ENCODE results near the gene PIP5K1B.

DNA sequence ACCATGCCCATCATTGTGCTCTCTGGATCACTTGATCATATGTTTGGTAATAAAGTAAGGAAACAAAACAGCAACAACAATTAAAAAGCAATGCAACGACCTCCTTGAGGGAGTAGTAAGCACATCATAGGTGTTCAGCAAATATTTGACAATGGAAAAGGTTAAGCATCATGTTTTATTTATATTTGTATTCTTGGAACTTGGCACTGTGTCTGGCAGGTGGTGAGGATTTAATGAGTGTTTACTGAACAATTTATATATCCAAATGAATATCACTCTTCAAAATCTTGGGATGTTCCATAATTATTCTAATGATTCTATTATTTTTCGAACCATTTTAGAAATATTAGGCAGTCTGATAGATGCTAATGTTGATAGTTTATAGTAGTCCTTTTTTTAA lies 6.2 kb downstream of the PIP5K1B start:
- TF ChIP-seq, protein P1, sequence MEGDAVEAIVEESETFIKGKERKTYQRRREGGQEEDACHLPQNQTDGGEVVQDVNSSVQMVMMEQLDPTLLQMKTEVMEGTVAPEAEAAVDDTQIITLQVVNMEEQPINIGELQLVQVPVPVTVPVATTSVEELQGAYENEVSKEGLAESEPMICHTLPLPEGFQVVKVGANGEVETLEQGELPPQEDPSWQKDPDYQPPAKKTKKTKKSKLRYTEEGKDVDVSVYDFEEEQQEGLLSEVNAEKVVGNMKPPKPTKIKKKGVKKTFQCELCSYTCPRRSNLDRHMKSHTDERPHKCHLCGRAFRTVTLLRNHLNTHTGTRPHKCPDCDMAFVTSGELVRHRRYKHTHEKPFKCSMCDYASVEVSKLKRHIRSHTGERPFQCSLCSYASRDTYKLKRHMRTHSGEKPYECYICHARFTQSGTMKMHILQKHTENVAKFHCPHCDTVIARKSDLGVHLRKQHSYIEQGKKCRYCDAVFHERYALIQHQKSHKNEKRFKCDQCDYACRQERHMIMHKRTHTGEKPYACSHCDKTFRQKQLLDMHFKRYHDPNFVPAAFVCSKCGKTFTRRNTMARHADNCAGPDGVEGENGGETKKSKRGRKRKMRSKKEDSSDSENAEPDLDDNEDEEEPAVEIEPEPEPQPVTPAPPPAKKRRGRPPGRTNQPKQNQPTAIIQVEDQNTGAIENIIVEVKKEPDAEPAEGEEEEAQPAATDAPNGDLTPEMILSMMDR (IDR thresholded peaks at IDR 0.05; ENCODE audit: poor library complexity), result no peak
- no peak for TF ChIP-seq EZH2 (IDR thresholded peaks at IDR 0.05; ENCODE audit: borderline replicate concordance)

Data from hepatocyte (in vitro differentiated cells).